Caco-2 (cell line): ENCODE data around the gene PITX2. TPM values are rescaled to one million over a fixed set of nuclear protein-coding genes. Genes with fewer than 3 reads are reported as not detected.

Source experiments
- BruUV-seq: library from RNA; stranded (reverse); fragments of 400-500 nt; replicated peaks from 2 replicates; lab custom pipeline; 2021; lab: Mats Ljungman, UMichigan
- CTCF ChIA-PET: fragments of 300-600 bp; sonication (Branson Sonifier 250); formaldehyde crosslinking; loops from one replicate; lab custom pipeline; 2022; ENCODE audit warnings: antibody characterized with exemption; lab: Charles Lee
- POLR2A ChIA-PET: fragments of 300-600 bp; sonication (Branson Sonifier 250); formaldehyde crosslinking; loops from one replicate; lab custom pipeline; 2022; ENCODE audit warnings: antibody characterized with exemption; lab: Charles Lee
- DNase-seq, 2 experiments: peaks; one replicate each; pipeline versions ENCODE4 v3.0.0 to v3.0.0-alpha.2; 2020 to 2022
- H3K27me3 ChIP-seq: replicated peaks from 2 replicates; pipeline ENCODE4 v1.6.0; 2011; ENCODE audit warnings: low read length; ENCODE audit not compliant: control insufficient read depth, insufficient read depth
- H3K36me3 ChIP-seq: 2 replicates; pipeline ENCODE4 v1.5.1; 2011; ENCODE audit warnings: low read length; ENCODE audit not compliant: control insufficient read depth, insufficient read depth
- H3K4me1 ChIP-seq: fragments of 250-450 bp; sonication (Bioruptor Pico); 2 replicates; pipeline ENCODE4 v1.5.1; 2020; ENCODE audit warnings: mild to moderate bottlenecking
- H3K4me3 ChIP-seq: 2 replicates; pipeline ENCODE4 v1.5.1; 2011; ENCODE audit warnings: low read depth, mild to moderate bottlenecking, control low read depth, low read length
- H3K9me3 ChIP-seq: fragments of 250-450 bp; sonication (Bioruptor Pico); 2 replicates; pipeline ENCODE4 v1.5.1; 2020; ENCODE audit warnings: mild to moderate bottlenecking, moderate library complexity
- H3K27ac Mint-ChIP-seq: one replicate; pipeline ENCODE4 v1.8.0; 2022; ENCODE audit warnings: mixed read lengths; ENCODE audit not compliant: unreplicated experiment
- H3K27me3 Mint-ChIP-seq: one replicate; pipeline ENCODE4 v1.8.0; 2022; ENCODE audit warnings: mixed read lengths; ENCODE audit not compliant: insufficient read depth, unreplicated experiment
- H3K36me3 Mint-ChIP-seq: one replicate; pipeline ENCODE4 v1.8.0; 2022; ENCODE audit warnings: mild to moderate bottlenecking, mixed read lengths; ENCODE audit not compliant: insufficient read depth, unreplicated experiment
- H3K4me1 Mint-ChIP-seq: one replicate; pipeline ENCODE4 v1.8.0; 2022; ENCODE audit warnings: low read depth, mixed read lengths; ENCODE audit not compliant: unreplicated experiment
- H3K4me3 Mint-ChIP-seq: one replicate; pipeline ENCODE4 v1.8.0; 2022; ENCODE audit warnings: mild to moderate bottlenecking, moderate library complexity, mixed read lengths; ENCODE audit not compliant: unreplicated experiment
- H3K9me3 Mint-ChIP-seq: one replicate; pipeline ENCODE4 v1.8.0; 2022; ENCODE audit warnings: mixed read lengths; ENCODE audit not compliant: unreplicated experiment
- intact Hi-C: fragments of 100-400 bp; cut with micrococcal nuclease; formaldehyde crosslinking; loops from one replicate; pipeline ENCODE4 v1.10.0; 2022; ENCODE audit not compliant: unreplicated experiment
- total RNA-seq: library from RNA; stranded (reverse); gene quantifications from 2 replicates; pipeline ENCODE4 v1.2.3, GENCODE V29; 2022
- TF ChIP-seq, protein P1 (sequence below), 2 experiments: fragments of 200-600 bp in 1 of 2; IDR thresholded peaks; 1 replicate in 1 of 2; 2 replicates in 1 of 2; pipeline versions ENCODE4 v1.5.1 to v1.8.0; 2011 to 2022; ENCODE audit warnings: antibody characterized with exemption in 1 of 2, control low read depth in 1 of 2, inconsistent platforms in 1 of 2, low read depth in 1 of 2, low read length in 1 of 2, mild to moderate bottlenecking in 1 of 2, moderate library complexity in 1 of 2; ENCODE audit not compliant: insufficient read depth in 1 of 2, severe bottlenecking in 1 of 2, unreplicated experiment in 1 of 2

The PITX2 gene
- total RNA-seq, 1 experiment from 2014 or later = 82.8 TPM

DNA sequence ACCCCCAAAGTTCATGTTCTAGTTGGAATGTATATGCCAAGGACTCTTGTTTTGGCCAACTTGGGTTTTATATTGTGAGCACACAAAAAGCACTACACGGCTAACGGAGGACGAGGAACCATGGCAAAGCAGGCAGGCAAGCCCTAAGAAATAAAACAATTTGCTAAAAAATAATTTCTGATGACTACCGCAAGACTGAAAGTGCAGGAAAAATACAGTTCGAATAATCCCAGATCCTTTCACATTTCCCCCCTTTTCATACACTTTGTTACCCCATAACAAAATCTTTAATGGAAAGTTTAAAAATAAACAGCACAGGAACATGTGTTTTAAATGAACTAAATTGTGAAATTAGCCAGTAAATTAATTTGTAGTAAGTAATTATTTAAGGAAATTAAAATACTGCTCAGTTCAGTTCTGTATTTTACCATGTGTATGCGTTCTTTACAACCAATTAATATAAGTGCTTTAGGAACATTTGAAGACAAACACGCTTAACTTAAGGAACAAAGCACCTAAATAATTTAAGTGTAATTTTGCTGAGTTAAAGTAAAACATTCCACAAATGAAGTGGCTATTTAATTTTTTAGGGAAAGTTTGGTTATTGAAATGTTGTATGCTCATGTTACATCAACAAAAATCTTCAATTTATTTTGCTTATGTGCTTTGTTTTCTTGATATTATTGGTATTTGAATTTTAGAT lies 12.4 kb upstream of the PITX2 start:
- Histone ChIP-seq H3K27me3 (no peaks in the 10 kb centered on the region), H3K4me3 (peak overlapping the region; percentile 73), H3K9me3 (no peaks in the 10 kb centered on the region), H3K4me1 (0 out of 2 replicates have a peak, but pooled peaks cover 5% of the 10 kb centered on the region), H3K36me3 (peaks cover 7% of the 10 kb centered on the region)
- peaks cover 62% of the 10 kb centered on the region for H3K36me3 Mint-ChIP-seq
- no peak for DNase-seq
- H3K4me3 Mint-ChIP-seq = peak overlapping the region; percentile 88
- H3K4me1 Mint-ChIP-seq = peaks cover 13% of the 10 kb centered on the region
- CTCF ChIA-PET = interaction anchor here (1.3 kb wide), 1 partner anchor 323 kb away, joined by 6 read pairs; no protein-coding TSS in a partner anchor
- no TSS peak for BruUV-seq
- intact Hi-C loops = loop anchor here (5.0 kb wide), 1 partner anchor 337 kb away; no protein-coding TSS in a partner anchor
- H3K27ac Mint-ChIP-seq = peak overlapping the region; percentile 33
- no peaks in the 10 kb centered on the region for H3K9me3 Mint-ChIP-seq
- POLR2A ChIA-PET = interaction anchor here (0.7 kb wide), 1 partner anchor 8 kb away, joined by 4 read pairs; no protein-coding TSS in a partner anchor
- TF ChIP-seq, protein P1, sequence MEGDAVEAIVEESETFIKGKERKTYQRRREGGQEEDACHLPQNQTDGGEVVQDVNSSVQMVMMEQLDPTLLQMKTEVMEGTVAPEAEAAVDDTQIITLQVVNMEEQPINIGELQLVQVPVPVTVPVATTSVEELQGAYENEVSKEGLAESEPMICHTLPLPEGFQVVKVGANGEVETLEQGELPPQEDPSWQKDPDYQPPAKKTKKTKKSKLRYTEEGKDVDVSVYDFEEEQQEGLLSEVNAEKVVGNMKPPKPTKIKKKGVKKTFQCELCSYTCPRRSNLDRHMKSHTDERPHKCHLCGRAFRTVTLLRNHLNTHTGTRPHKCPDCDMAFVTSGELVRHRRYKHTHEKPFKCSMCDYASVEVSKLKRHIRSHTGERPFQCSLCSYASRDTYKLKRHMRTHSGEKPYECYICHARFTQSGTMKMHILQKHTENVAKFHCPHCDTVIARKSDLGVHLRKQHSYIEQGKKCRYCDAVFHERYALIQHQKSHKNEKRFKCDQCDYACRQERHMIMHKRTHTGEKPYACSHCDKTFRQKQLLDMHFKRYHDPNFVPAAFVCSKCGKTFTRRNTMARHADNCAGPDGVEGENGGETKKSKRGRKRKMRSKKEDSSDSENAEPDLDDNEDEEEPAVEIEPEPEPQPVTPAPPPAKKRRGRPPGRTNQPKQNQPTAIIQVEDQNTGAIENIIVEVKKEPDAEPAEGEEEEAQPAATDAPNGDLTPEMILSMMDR (IDR thresholded peaks at IDR 0.05; ENCODE audit: insufficient read depth in 1 of 2, low read depth in 1 of 2, low read length in 1 of 2, severe bottlenecking in 1 of 2, unreplicated experiment in 1 of 2) = no peak
- no peaks in the 10 kb centered on the region for H3K27me3 Mint-ChIP-seq

DNA sequence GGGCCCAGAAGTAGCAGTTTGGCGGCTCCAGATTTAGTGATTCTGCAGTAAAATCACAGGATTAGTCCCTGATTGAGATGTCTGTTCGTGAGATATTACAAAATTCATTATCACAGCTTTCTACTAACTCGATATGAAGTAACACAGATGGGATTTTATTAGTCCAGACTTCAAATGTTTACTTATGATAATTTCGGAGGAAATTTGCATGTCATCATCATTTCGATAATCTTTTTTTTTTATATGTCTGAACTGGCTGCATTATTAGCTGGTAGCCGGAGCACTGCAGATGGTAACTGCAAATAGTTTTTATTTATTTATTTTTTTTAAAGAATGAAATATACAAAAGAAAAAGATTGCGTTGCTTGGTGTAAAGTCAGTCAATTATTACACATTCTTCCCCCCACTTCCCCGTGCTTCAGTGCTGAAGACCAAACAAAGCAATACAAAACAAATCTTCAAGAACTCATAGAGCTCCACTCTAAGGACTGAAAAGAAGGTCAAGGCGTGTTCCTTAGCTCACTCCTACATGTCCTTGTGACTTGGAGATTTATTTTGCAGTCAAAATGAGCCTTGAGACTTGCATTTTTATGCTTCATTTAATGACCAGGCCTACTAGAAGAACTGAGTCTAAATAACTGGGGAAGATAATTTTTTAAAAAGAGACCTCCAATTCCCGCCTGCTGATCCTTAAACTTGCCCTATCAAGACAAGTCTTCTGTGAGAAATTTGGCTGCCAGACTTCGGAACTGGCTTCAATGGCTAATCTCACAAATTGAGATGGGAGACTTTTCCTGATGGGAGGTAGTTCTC lies 11.7 kb upstream of the PITX2 start:
- intact Hi-C loops = loop anchor here (5.0 kb wide), 1 partner anchor 338 kb away; no protein-coding TSS in a partner anchor
- H3K4me3 Mint-ChIP-seq = peak overlapping the region; percentile 88
- 0 out of 2 replicates have a peak, but pooled peaks cover 5% of the 10 kb centered on the region for H3K4me1 ChIP-seq
- peak overlapping the region; percentile 73 for H3K4me3 ChIP-seq
- H3K27me3 ChIP-seq = no peaks in the 10 kb centered on the region
- no peaks in the 10 kb centered on the region for H3K9me3 ChIP-seq
- POLR2A ChIA-PET = no interaction called here
- H3K9me3 Mint-ChIP-seq = no peaks in the 10 kb centered on the region
- peaks cover 70% of the 10 kb centered on the region for H3K36me3 Mint-ChIP-seq
- no TSS peak for BruUV-seq
- TF ChIP-seq, protein P1 (IDR thresholded peaks at IDR 0.05; ENCODE audit: insufficient read depth in 1 of 2, low read depth in 1 of 2, low read length in 1 of 2, severe bottlenecking in 1 of 2, unreplicated experiment in 1 of 2) = no peak
- no peak for DNase-seq
- H3K4me1 Mint-ChIP-seq = peaks cover 13% of the 10 kb centered on the region
- peak overlapping the region; percentile 33 for H3K27ac Mint-ChIP-seq
- peaks cover 9% of the 10 kb centered on the region for H3K36me3 ChIP-seq
- no peaks in the 10 kb centered on the region for H3K27me3 Mint-ChIP-seq
- CTCF ChIA-PET = interaction anchor here (0.6 kb wide), 1 partner anchor 13 kb away, joined by 3 read pairs; no protein-coding TSS in a partner anchor
